ENCODE data around the gene GPC1. TPM values are rescaled to one million over a fixed set of nuclear protein-coding genes. Genes with fewer than 3 reads are reported as not detected.

GPC1 gene
- total and polyA plus RNA-seq, 4 donors = 23.2 to 62.5 (median 26.5) TPM

DNA sequence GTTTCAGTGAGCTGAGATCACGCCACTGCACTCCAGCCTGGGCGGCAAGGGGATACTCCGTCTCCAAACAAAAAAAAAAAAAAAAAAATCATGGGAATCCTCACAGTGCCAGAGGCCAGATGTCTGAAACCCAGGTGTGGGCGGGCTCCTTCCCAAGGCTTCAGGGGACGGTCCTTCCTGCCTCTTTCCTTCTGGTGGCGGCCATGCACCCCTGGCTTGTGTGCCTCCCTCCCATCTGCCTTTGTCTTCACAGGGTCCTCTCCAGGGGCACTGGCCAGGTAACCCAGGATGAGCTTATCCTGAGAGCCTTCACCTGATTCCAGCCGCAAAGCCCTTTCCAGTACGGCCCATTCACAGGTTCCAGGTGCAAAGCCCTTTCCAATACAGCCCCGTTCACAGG, 40.9 kb upstream of the GPC1 start:
- Histone ChIP-seq H3K9me3 (ENCODE audit: control insufficient read depth in 4 of 4, insufficient read depth in 3 of 4, low read length in 3 of 4) (no peaks in the 10 kb centered on the region), H3K36me3 (ENCODE audit: control insufficient read depth in 4 of 4, insufficient read depth in 4 of 4, low read length in 4 of 4) (no peaks in the 10 kb centered on the region), H3K4me3 (no peak overlapping the region), H3K4me1 (ENCODE audit: control insufficient read depth in 5 of 5, insufficient read depth in 5 of 5, low read length in 5 of 5) (peaks cover 0 to 12% (median 0%) of the 10 kb centered on the region in 5 donors), H3K9ac (ENCODE audit: insufficient read depth in 1 of 2, low read length in 2 of 2) (no peak overlapping the region), H3K27ac (ENCODE audit: low read depth in 1 of 2, low read length in 1 of 2) (no peak overlapping the region), H3K27me3 (ENCODE audit: control insufficient read depth in 3 of 3, insufficient read depth in 3 of 3, low read length in 2 of 3) (no peaks in the 10 kb centered on the region)
- 95% methylated on average over 9 of the region's 9 CpGs for WGBS, 2 donors
- no peak for ATAC-seq (ENCODE audit: insufficient read depth, low FRiP score)
- peak in 1 of 3 donors; percentile 3 for DNase-seq
- TF ChIP-seq, protein P1, sequence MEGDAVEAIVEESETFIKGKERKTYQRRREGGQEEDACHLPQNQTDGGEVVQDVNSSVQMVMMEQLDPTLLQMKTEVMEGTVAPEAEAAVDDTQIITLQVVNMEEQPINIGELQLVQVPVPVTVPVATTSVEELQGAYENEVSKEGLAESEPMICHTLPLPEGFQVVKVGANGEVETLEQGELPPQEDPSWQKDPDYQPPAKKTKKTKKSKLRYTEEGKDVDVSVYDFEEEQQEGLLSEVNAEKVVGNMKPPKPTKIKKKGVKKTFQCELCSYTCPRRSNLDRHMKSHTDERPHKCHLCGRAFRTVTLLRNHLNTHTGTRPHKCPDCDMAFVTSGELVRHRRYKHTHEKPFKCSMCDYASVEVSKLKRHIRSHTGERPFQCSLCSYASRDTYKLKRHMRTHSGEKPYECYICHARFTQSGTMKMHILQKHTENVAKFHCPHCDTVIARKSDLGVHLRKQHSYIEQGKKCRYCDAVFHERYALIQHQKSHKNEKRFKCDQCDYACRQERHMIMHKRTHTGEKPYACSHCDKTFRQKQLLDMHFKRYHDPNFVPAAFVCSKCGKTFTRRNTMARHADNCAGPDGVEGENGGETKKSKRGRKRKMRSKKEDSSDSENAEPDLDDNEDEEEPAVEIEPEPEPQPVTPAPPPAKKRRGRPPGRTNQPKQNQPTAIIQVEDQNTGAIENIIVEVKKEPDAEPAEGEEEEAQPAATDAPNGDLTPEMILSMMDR (IDR thresholded peaks at IDR 0.05; ENCODE audit: control extremely low read depth, extremely low read depth) = no peak

DNA sequence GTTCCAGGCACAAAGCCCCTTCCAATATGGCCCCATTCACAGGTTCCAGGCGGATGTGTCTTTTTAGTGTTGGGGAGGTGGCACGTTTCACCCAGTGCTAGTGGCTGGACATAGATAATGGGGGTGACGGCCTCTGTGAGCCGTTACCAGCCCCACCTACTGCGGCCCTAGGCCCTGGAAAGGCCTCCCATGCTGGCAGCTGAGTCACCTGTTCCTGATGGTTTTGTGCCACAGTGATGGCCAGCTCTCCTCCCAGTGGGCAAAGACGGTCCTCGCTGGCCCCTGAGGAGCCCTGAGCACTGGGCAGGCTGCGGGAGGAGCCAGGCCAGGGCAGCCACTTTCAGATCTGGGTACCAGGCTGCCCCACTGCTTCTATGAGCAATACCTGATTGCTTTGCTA, 40.0 kb upstream of the GPC1 start:
- no peak for ATAC-seq (ENCODE audit: insufficient read depth, low FRiP score)
- H3K4me3 ChIP-seq = no peak overlapping the region
- no peak overlapping the region for H3K27ac ChIP-seq (ENCODE audit: low read depth in 1 of 2, low read length in 1 of 2)
- TF ChIP-seq, protein P1 (IDR thresholded peaks at IDR 0.05; ENCODE audit: control extremely low read depth, extremely low read depth) = no peak
- H3K27me3 ChIP-seq (ENCODE audit: control insufficient read depth in 3 of 3, insufficient read depth in 3 of 3, low read length in 2 of 3) = no peaks in the 10 kb centered on the region
- no peaks in the 10 kb centered on the region for H3K9me3 ChIP-seq (ENCODE audit: control insufficient read depth in 4 of 4, insufficient read depth in 3 of 4, low read length in 3 of 4)
- H3K36me3 ChIP-seq (ENCODE audit: control insufficient read depth in 4 of 4, insufficient read depth in 4 of 4, low read length in 4 of 4) = no peaks in the 10 kb centered on the region
- no peak overlapping the region for H3K9ac ChIP-seq (ENCODE audit: insufficient read depth in 1 of 2, low read length in 2 of 2)
- peaks cover 0 to 12% (median 0%) of the 10 kb centered on the region in 5 donors for H3K4me1 ChIP-seq (ENCODE audit: control insufficient read depth in 5 of 5, insufficient read depth in 5 of 5, low read length in 5 of 5)
- DNase-seq = no peak
- 94% methylated on average over 8 of the region's 8 CpGs for WGBS, 2 donors

DNA sequence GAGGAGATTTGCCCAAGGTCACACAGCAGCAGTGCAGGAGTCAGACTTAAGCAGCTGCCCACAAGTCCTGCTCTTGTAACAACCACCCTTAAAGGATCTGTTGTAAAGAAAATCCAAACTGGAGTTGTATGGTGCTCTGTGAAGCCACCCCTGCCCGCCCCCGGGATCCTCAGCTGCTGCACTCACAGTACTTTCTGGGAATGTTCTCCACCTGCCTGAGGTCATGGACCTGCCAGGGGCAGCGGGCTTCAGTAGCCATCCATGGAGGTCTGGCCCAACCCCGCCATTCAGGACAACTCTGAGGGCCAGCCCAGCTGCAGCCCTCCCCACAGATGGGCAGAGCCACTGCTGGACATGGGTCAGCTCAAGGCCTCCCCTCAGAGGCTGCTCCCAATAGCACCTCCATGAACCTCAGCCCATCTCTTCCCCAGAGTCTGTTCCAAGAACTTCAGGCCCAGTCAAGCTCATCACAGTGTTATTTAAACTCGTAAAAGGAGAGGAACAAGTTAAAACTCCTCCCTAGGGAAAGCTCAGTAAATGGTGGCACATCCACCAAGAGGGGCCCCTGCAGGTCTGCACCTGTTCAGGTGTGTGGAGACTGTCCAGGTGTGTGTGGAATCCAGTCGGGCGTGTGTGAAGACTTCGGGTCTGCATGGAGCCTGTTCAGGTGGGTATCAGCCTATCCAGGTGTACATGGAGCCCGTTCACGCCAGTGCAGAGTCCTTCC, 39.4 kb upstream of the GPC1 start:
- TF ChIP-seq, protein P1 (IDR thresholded peaks at IDR 0.05; ENCODE audit: control extremely low read depth, extremely low read depth) = no peak
- Histone ChIP-seq H3K4me3 (no peak overlapping the region), H3K27ac (ENCODE audit: low read depth in 1 of 2, low read length in 1 of 2) (no peak overlapping the region), H3K4me1 (ENCODE audit: control insufficient read depth in 5 of 5, insufficient read depth in 5 of 5, low read length in 5 of 5) (peaks cover 0 to 12% (median 0%) of the 10 kb centered on the region in 5 donors), H3K9ac (ENCODE audit: insufficient read depth in 1 of 2, low read length in 2 of 2) (no peak overlapping the region), H3K9me3 (ENCODE audit: control insufficient read depth in 4 of 4, insufficient read depth in 3 of 4, low read length in 3 of 4) (no peaks in the 10 kb centered on the region), H3K27me3 (ENCODE audit: control insufficient read depth in 3 of 3, insufficient read depth in 3 of 3, low read length in 2 of 3) (no peaks in the 10 kb centered on the region), H3K36me3 (ENCODE audit: control insufficient read depth in 4 of 4, insufficient read depth in 4 of 4, low read length in 4 of 4) (no peaks in the 10 kb centered on the region)
- ATAC-seq (ENCODE audit: insufficient read depth, low FRiP score) (no peak), DNase-seq (peak in 1 of 3 donors; percentile 4)
- WGBS, 2 donors = 89 to 93% methylated on average over 10 of the region's 10 CpGs

All from lung (tissue), 12 donors.